Hematopoietic multipotent progenitor cell treated with erythropoietin and hydrocortisone succinate and interleukin-3 and kit ligand, for 4 days (in vitro differentiated cells): ENCODE results near the gene PTPN11.
"Not testable (repeated sequence)": the region's sequence is repeated elsewhere in the genome, so short reads cannot be mapped to it uniquely, and the experiment has no call there.

Experiments
- DNase-seq: peaks from one replicate; pipeline ENCODE4 v3.0.0-alpha.2; 2015

PTPN11 gene

GRCh38 chr12:112418608-112419296 lies at the start of gene PTPN11:
PTPN11 (plus strand) TSS chr12:112418947; CDS start chr12:112419112, 165 bp downstream.
- DNase-seq = peak; percentile 93

DNA sequence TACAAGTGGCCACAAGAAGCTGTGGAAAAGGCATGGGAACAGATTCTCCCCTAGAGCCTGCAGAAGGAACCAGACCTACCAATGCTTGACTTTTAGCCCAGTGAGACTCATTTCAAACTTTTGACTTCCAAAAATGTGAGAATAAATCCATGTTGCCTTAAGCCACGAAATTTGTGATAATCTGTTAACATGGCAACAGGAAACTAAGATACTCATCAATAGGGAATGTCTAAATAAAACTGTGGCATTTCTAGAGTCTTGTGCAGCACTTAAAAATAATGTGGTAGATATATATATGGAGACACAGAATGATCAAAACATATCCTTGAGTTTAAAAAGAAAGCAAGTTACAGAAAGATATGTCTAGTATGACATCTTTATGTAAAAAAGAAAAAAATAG lies 48.5 kb upstream of the PTPN11 start:
- no peak for DNase-seq

DNA sequence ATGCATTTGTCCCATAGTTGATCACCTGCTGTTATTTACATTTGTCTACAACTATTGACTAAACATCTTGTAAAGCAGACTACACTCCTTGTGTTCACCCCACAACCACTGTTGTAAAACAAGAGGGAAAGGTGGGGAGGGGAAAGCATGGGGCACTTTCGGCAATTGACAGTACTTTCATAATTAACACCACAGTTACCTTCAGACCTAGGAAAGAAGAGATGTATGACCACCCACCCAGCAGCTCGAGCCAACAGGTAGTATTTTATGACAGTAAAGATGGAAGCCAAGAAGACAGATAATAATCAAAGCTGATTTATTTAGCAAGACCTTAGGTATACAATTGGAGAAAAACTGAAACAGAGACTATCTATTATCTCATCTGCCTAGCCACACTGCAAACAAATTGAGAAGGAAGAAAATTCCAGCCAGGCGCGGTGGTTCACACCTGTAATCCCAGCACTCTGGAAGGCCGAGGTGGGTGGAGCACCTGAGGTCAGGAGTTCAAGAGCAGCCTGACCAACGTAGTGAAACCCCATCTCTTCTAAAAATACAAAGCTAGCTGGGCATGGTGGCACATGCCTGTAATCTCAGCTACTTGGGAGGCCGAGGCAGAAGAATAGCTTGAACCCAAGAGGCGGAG lies 47.8 kb upstream of the PTPN11 start:
- no peak for DNase-seq

DNA sequence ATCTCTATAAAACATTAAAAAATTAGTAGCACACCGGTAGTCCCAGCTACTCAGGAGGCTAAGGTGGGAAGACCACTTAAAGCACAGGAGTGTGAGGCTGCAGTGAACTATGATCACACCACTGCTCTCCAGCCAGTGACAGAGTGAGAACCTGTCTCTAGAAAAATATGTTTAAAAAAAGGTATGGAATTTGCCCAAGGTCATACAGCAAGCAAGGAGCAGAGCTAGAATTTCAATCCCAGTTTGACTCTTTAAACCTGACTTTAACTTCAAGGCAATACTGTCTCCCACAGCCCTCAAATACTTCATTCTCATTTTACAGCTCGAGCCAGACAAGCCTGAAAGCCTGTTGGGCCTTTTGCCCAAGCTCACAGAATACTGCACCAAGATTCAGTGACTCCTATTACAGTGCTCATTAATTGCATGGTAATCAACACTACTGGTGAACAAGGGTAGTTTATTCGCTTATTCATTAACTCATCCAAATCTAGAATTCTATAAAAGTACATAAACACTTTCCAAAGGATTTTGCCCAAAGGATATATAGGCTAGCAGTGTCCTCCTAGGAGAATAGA lies 44.5 kb upstream of the PTPN11 start:
- DNase-seq = no peak

GRCh38 chr12:112375105-112375504 lies 43.6 kb upstream of the PTPN11 start:
- DNase-seq = no peak

GRCh38 chr12:112380663-112381405 lies 37.9 kb upstream of the PTPN11 start:
- no peak for DNase-seq

- peak; percentile 57 for DNase-seq
These were observed 37.3 kb upstream of the PTPN11 start for GRCh38 chr12:112381406-112381882.

DNA sequence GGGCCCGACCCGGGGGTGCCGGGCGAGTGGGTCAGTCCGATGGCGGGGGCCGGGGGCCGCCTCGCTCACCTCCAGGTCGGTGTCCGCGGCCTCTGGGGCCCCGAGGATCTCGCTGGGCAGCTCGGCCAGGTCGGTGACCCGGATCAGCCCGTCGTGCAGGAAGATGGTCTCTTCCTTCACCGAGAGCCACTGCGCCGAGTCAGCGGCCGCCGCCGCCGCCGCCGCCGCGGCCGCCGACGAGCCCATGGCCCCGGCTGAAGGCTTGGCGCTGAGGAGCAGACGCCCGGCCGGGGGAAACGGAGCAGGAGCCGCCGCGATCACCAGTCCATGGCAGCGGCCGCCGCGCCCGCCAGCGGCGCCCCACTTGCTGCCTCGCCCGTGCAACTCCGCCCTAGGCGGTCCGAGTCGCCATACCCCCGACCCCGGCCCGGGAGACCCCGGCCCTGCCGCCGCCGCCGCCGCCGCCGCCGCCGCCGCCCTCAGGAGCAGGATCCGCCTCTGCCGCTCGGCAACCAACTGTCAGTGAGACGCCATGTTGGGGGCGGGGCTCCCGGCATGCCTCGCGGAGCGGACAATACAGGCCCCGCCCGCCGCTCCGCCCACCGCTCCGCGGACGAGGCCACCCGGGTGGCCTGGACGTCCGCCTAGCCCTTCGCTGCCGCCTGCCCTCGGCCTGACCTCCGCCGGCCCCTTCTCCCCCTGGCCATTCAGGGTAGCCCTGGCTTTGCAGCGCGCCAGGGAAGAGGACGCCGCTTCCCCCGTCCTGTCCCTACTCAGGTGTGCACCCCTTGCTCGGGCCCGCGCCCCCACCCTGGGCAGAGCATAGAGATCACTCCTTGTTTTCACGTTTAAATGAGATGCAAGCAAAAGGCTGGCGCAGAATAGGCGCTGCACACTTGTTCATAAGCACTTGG lies 36.6 kb upstream of the PTPN11 start, which contains the start of gene HECTD4:
Gene HECTD4, minus strand, starts transcription at position 549 of the 914 bp plus-strand sequence. Its CDS starts 303 bp downstream, at position 246.
- DNase-seq = peak; percentile 97

DNA sequence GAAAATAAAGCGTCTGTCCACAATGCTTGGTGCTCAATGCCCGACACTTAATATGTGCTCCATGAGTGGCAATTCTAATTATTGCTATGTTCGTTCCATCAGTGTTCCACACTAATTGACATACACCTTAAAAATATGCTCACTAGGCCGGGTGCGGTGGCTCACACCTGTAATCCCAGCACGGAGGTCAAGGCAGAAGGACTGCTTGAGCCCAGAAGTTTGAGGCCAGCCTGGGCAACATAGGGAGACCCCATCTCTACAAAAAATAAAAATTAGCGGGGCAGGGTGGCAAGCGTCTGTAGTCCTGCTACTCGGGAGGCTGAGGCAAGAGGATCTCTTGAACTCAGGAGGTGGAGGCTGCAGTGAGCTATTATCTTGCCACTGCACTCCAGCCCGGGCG lies 35.9 kb upstream of the PTPN11 start:
- no peak for DNase-seq

DNA sequence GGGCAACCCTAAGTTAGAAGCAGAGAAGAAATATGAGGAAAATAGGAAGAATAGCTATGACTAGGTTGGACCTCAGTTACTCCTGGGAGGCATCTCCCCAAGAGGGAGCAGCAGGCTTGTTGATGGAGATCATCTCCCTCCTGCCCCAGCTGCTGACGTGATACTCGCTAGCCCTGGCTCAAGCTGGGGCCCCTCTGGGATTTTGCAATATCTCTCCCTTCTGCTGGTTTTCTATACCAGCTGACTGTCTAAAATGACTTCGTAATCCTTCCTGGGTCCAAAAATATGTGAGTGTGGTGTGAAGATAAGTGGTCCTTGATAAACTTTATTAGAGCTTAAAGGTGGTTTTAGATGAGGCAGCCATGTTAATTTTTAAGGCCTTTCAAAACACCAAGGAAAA lies 32.0 kb upstream of the PTPN11 start:
- peak; percentile 79 for DNase-seq

- no peak for DNase-seq
These were observed 29.5 kb upstream of the PTPN11 start for GRCh38 chr12:112389228-112389627.

GRCh38 chr12:112389922-112390654 lies 28.7 kb upstream of the PTPN11 start:
- DNase-seq = not testable (repeated sequence)

DNA sequence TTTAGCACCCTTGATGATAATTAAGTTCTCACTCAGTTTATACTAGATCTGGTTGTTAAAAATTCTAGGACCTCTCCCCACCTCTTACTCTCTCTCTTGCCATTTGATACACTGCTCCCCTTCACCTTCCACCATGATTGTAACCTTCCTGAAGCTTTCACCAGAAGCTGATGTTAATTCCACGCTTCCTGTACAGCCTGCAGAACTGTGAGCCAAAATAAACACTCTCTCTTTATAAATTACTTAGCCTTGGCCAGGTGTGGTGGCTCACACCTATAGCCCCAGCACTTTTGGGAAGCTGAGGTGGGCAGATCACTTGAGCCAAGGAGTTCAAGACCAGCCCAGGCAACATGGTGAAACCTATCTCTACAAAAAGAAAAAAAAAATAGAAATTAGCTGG lies 25.4 kb upstream of the PTPN11 start:
- no peak for DNase-seq

GRCh38 chr12:112401054-112401453 lies 17.7 kb upstream of the PTPN11 start:
- DNase-seq = no peak

- no peak for DNase-seq
These were observed 16.7 kb upstream of the PTPN11 start for GRCh38 chr12:112401903-112402498.

- no peak for DNase-seq
These were observed 11.9 kb upstream of the PTPN11 start for GRCh38 chr12:112406519-112407488.

DNA sequence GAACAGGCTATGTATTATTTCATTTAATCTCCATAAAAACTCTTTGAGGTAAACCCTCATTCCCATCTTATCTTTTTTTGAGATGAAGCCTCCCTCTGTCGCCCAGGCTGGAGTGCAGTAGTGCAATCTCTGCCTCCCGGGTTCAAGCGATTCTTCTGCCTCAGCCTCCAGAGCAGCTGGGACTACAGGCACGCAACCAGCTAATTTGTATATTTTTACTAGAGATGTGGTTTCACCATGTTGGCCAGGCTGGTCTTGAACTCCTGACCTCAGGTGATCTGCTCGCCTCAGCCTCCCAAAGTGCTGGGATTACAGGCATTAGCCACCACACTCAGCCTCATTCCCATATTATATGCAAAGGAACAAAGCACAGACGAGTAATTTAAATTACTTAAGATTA lies 11.1 kb upstream of the PTPN11 start:
- not testable (repeated sequence) for DNase-seq

- peak; percentile 41 for DNase-seq
These were observed 10.1 kb upstream of the PTPN11 start for GRCh38 chr12:112408621-112409020.

GRCh38 chr12:112409064-112409905 lies 9.5 kb upstream of the PTPN11 start, which contains the start of gene RPL6:
RPL6 (minus strand) TSS chr12:112409605; CDS start chr12:112408656, 949 bp downstream.
- peak; percentile 98 for DNase-seq
